PFSK-1 (cell line): ENCODE results near the gene FUNDC2.

Source experiments
- POLR2AphosphoS5 ChIP-seq: IDR thresholded peaks from 2 replicates; pipeline ENCODE4 v1.6.1; 2012; ENCODE audit warnings: low read depth, mild to moderate bottlenecking, control low read depth, low read length, moderate library complexity
- TAF1 ChIP-seq: IDR thresholded peaks from 2 replicates; pipeline ENCODE4 v1.6.1; 2012; ENCODE audit warnings: low read length, control low read depth, borderline replicate concordance; ENCODE audit not compliant: insufficient read depth

GRCh38 chrX:154998204-154998880, 28.3 kb upstream of the FUNDC2 start:
- TF ChIP-seq TAF1 (no peak), POLR2AphosphoS5 (no peak)
